SK-N-DZ (cell line): ENCODE measurements around the gene SYT2. TPM values are rescaled to one million over a fixed set of nuclear protein-coding genes. Genes with fewer than 3 reads are reported as not detected.
"Not testable (repeated sequence)": the region's sequence is repeated elsewhere in the genome, so short reads cannot be mapped to it uniquely, and the experiment has no call there.

Experiments used
- DNase-seq: peaks from one replicate; pipeline ENCODE4 v3.0.0-alpha.2; 2015; ENCODE audit warnings: low spot score
- polyA plus RNA-seq, 2 experiments: library from polyadenylated mRNA; depleted of rRNA; stranded (reverse); fragments of >200 nt; gene quantifications; 2 replicates each; pipeline ENCODE4 v1.2.3, GENCODE V29; 2014

SYT2 gene
- 0.37 and 0.61 TPM in 2 replicates for polyA plus RNA-seq (2014; cell fraction: cytosol; rRNA removed)
- 0.11 and 0.13 TPM in 2 replicates for polyA plus RNA-seq (2014; cell fraction: nucleus; rRNA removed)

DNA sequence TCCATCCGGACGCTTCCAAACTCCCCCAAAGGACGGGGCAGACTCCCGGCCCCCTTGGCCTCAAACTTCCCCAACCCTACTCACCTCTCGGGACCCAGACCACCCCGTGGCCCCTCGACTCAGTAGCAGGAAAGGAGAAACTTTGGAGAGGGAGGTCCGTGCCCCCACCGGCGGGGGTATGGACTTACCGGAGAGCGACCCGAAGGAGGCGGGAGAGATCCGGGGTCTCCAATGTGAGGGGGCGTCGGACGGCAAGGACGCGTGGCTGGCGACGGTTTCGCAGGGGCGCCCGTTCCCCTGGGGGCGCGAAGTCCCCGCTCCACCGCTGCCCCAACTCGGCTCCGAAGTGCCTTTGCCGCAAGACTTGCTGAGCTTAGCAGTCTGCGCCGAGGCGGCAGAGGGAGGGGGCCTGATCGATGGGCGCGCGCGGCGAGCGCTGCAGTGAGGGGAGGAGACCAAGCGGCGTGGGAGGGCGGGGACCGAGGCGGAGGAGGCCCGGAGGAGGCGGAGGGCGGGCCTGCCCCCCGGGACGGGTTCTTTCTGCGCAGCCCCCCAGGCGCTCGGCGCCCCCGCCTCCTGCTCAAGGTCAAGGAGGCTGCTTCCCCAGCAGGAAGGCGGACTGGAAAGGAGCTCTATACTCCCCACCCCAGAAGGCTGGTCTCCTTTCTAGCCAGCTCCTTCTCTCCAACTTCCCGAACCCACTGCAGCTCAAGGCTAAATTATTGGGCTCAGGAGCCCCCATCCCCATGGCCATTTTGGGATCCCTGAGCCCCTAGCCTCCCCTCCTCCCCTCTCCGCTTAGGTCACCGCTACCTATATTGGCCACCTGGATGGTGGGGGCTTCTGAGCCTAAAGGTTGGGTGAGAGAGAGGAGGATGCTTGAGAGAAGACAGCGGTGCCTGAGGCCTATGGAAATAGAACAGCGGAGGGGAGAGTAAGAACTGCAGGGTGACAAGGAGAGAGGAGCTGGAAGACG lies at the start of gene SYT2:
TSS of gene SYT2 (minus strand) at position 385 of the 976 bp plus-strand sequence. CDS start 104,682 bp downstream, outside the sequence.
- DNase-seq = peak; percentile 48

- no peak for DNase-seq
Observed at GRCh38 chr1:202756391-202756790, 46.1 kb upstream of the SYT2 start.

GRCh38 chr1:202754293-202754692 lies 44.0 kb upstream of the SYT2 start:
- DNase-seq = no peak

DNA sequence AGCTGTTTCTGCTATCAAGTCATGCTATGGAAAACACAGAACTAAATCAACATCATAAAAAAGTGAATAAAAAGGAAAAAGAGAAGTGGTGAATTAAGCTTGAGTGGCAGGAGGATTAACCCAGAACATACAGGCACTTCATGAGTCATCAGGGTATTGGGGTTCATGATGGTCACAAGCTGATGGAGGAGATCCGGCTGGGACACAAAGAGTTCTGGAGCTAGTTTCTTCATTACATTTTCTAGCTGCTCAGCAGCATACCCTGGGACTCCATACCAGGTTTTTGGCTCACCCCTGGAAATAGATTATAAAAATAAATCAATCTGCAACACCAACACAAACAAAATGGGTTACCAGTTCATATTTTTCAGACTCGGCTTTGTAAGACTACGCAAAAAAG lies 42.5 kb upstream of the SYT2 start:
- no peak for DNase-seq

DNA sequence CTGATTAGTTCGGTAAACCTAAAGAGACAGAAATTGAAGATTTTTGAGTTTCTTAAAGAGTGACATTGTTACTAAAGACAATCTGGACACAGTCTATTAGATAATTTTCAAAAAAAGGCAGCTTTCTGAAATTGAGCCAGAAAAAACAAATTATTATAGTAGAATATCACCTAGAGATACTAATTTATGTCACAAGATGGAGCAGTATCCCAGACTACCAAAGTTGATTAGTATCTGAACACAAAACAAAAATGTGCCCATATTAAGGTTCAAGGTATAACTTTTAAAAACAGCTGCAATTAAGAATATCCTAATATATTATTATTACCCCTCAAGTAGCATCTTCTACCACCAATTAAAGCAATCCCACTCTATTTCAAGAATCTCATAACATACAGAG lies 40.5 kb upstream of the SYT2 start:
- DNase-seq = no peak

DNA sequence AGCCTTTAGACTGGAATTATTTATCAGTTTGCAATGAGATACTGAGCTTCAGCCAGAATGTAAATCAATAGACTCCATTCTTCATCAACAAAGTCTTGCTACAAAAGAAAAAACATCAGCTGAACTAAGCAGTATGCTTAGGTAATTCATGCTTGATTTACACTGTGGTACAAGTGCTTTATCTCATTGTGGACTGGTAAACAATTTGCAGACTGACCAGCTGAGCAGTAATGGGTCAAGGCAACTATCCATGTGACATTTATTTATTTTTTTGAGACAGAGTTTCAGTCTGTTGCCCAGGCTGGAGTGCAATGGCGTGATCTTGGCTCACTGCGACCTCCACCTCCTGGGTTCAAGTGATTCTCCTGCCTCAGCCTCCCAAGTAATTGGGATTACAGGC lies 39.8 kb upstream of the SYT2 start:
- DNase-seq = no peak

DNA sequence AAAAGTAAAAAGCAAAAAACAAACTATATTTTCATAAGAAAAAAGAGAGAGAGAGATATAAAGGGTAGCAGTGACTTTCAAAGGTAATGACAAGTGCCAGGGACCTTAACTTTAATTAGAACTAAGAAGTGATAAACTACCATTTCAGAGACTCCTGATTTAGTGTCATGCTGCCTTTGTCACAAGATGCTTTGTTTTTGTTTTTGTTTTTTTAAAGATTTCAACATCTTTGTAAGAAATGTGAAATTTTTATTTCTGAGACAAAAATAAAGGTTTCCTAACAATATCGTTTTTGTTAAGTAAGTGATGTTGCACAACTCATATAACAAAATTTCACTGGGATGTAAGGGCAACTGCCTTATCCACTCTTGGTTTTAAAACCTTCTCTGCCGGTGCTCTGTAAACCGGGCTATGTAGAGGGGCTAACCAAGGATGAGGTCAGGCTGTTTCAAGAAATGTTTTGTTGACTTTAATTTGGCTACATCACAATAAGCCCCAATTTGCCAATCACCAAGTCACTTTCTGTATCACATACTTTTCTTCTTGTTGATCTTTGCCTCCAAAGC lies 35.2 kb upstream of the SYT2 start:
- no peak for DNase-seq

- not testable (repeated sequence) for DNase-seq
Observed at GRCh38 chr1:202744770-202745169, 34.5 kb upstream of the SYT2 start.

GRCh38 chr1:202742496-202742895 lies 32.2 kb upstream of the SYT2 start:
- DNase-seq = no peak

GRCh38 chr1:202733251-202733650 lies 23.0 kb upstream of the SYT2 start:
- no peak for DNase-seq

DNA sequence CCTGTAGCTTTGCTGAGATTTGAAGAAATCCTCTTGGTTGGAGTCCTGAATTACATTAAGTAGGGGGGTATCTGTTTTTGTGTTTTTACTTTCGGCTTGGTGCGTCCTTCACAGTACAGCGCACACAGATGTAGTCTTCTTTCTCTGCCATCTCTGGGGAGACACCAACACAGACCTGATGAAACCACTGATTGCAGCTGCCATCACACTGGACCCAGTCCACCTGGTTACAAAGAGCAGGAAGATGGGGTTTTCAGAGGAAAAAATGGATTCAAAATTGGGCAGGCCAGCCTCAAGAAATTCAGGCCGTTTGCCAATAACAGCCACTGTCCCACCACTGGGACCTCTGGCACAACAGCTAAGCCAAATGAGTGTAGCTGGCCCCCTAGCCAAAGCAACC lies 18.7 kb upstream of the SYT2 start:
- no peak for DNase-seq

DNA sequence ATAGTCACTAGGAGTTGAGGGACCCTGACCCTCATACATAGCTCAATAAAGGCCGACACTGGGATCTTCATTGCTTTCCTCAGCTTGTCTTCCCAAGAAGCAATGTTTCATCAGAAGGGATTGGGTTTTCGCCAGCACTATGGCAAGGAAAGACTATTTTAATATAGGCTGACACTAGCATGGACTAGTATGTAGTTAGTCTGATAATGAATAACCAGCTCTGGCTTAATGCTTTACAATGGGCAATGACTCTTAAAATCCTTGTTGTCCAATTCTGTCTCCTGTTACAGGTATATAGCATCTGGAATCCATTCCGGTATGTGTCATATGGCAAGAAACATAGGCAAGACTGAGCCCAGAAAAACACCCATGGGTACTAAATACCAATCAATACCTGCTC lies 15.3 kb upstream of the SYT2 start:
- DNase-seq = no peak

DNA sequence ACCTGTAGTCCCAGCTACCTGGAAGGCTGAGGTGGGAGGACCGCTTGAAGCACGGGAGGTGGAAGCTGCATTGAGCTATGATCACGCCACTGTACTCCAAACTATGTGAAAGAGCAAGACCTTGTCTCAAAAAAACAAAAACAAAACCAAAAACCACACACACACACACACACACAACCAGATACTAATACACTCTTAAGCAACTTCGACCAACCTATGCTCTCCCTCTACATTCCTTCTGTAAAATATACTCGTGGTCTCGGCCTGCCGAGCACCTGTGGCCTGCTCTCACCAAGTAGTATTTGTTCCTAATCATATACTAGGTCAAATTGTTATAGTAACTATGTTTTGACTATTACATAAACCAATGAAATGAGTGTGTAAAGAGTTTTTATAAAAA lies 13.5 kb upstream of the SYT2 start:
- no peak for DNase-seq

DNA sequence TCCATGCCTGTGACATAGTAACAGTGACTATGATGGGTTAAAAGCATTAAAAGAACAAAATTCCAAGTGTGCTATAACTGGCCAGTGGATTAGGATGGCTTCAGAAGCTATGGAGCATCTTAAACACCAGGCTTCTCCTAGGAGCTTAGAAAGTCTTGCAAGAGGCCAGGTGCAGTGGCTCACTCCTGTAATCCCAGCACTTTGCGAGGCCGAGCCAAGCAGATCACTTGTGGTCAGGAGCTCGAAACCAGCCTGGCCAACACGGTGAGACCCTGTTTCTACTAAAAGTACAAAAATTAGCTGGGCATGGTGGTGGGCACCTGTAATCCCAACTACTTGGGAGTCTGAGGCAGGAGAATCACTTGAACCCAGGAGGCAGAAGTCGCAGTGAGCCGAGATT lies 12.8 kb upstream of the SYT2 start:
- not testable (repeated sequence) for DNase-seq

DNA sequence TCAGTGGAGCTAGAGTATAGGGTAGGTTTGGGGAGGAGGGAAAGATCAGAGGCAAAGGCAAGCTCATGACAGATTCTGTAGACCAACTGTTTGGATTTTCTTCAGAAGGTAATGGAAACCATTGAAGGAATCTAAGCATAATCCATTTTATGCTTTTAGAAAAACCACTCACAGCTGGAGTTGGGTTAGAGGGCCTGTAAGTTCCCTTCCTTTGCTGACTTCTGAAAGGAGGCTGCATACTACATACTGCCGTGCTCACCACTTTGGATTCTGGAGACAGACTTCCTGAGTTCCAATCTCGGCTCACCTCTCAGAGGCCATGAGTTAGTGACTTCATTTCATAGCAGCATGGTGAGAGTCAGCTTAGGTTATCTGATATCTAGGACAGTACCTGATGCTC lies 6.4 kb upstream of the SYT2 start:
- no peak for DNase-seq

GRCh38 chr1:202714202-202714601 lies 3.9 kb upstream of the SYT2 start:
- not testable (repeated sequence) for DNase-seq

- DNase-seq = no peak
Observed at GRCh38 chr1:202713110-202713509, 2.9 kb upstream of the SYT2 start.

DNA sequence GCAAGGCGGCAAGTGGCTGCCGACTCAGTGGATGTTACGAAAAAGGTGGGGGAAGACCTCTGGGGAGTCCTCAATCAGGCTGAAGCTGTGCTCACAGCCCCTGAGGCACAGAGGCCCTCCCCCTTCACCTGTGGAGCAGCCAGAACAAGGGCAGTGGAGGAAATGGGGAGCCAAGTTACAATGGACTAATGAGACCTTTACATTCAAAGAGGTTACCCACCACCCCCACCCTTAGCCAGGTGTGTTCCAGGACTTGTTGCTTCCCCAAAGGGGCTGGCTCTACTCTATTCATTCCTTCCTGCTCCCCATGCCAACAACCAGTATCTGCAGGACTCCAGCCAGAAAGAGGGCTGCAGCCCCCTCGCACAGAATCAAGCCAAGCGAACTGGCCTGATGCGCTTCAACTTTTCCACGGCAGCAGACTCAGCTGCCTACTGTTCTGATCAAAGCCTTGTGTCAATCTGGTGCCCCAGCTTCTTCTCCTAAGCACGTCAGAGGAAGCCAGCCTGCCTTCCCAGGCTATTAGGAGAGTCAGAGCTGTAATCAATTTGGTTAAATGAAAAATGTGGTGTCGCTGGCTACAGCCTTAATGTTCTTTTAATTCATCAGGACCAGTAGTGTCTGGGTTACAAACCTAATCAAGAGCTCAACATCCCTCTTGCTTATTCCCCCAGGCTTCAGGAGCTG lies 1.8 kb upstream of the SYT2 start:
- DNase-seq = no peak

GRCh38 chr1:202709276-202710041 lies 795 bp downstream of the SYT2 start:
- DNase-seq = no peak

- no peak for DNase-seq
Observed at GRCh38 chr1:202708456-202709275, 1.6 kb downstream of the SYT2 start.

GRCh38 chr1:202706851-202707250 lies 3.4 kb downstream of the SYT2 start:
- no peak for DNase-seq
